ENCODE measurements around the gene SLC6A13. TPM values are rescaled to one million over a fixed set of nuclear protein-coding genes. Genes with fewer than 3 reads are reported as not detected.

Gene SLC6A13
- total RNA-seq, 1 experiment from 2014 or later: 0.37 TPM

GRCh38 chr12:292186-292585, 29.6 kb upstream of the SLC6A13 start (continued):
- TF ChIP-seq ATF3 (CRISPR knock-in tag; conservative IDR thresholded peaks at IDR 0.05) (no peak), ATF6 (CRISPR knock-in tag; IDR thresholded peaks at IDR 0.05) (no peak), NR3C1 (CRISPR knock-in tag; conservative IDR thresholded peaks at IDR 0.05; ENCODE audit: low read depth) (no peak), ZBTB21 (CRISPR knock-in tag; IDR thresholded peaks at IDR 0.05; ENCODE audit: borderline replicate concordance) (no peak), ERG (CRISPR knock-in tag; IDR thresholded peaks at IDR 0.05) (no peak), PRRX2 (CRISPR knock-in tag; IDR thresholded peaks at IDR 0.05) (no peak)

- Mint-ChIP-seq H3K4me1 (no peaks in the 10 kb centered on the region), H3K36me3 (peaks cover 36% of the 10 kb centered on the region), H3K4me3 (no peak overlapping the region), H3K9me3 (no peaks in the 10 kb centered on the region), H3K27me3 (ENCODE audit: low read depth) (no peaks in the 10 kb centered on the region), H3K27ac (no peak overlapping the region)
- POLR2A ChIA-PET: no interaction called here
- CTCF ChIA-PET: no interaction called here
- DNase-seq (ENCODE audit: low spot score) (no peak), ATAC-seq (no peak)
- TF ChIP-seq ZNF121 (CRISPR knock-in tag; IDR thresholded peaks at IDR 0.05) (no peak), GABPB1 (CRISPR knock-in tag; IDR thresholded peaks at IDR 0.05) (peak; percentile 55)
These were observed 28.6 kb upstream of the SLC6A13 start for GRCh38 chr12:291153-291723.

GRCh38 chr12:288687-289086, 26.1 kb upstream of the SLC6A13 start:
- ChIA-PET CTCF (no interaction called here), POLR2A (no interaction called here)
- no peak overlapping the region for H3K27ac Mint-ChIP-seq
- no peaks in the 10 kb centered on the region for H3K27me3 Mint-ChIP-seq (ENCODE audit: low read depth)
- ATAC-seq: no peak
- peaks cover 20% of the 10 kb centered on the region for H3K36me3 Mint-ChIP-seq
- TF ChIP-seq E2F5 (CRISPR knock-in tag; IDR thresholded peaks at IDR 0.05) (no peak), ZNF317 (CRISPR knock-in tag; IDR thresholded peaks at IDR 0.05; ENCODE audit: borderline replicate concordance, low read depth) (no peak), MAX (CRISPR knock-in tag; IDR thresholded peaks at IDR 0.05) (no peak), ZNF423 (CRISPR knock-in tag; IDR thresholded peaks at IDR 0.05) (no peak), ZMAT4 (CRISPR knock-in tag; IDR thresholded peaks at IDR 0.05) (no peak), CREM (CRISPR knock-in tag; IDR thresholded peaks at IDR 0.05) (no peak), HMGXB4 (CRISPR knock-in tag; IDR thresholded peaks at IDR 0.05) (no peak), FOXJ3 (CRISPR knock-in tag; IDR thresholded peaks at IDR 0.05; ENCODE audit: borderline replicate concordance) (no peak), GTF2I (CRISPR knock-in tag; conservative IDR thresholded peaks at IDR 0.05) (no peak), ZNF532 (CRISPR knock-in tag; IDR thresholded peaks at IDR 0.05; ENCODE audit: borderline replicate concordance) (no peak), EMX1 (CRISPR knock-in tag; IDR thresholded peaks at IDR 0.05) (no peak), NFATC4 (CRISPR knock-in tag; IDR thresholded peaks at IDR 0.05) (no peak)
- H3K4me1 Mint-ChIP-seq: no peaks in the 10 kb centered on the region
- H3K4me3 Mint-ChIP-seq: no peak overlapping the region
- no peaks in the 10 kb centered on the region for H3K9me3 Mint-ChIP-seq
- no peak for DNase-seq (ENCODE audit: low spot score)

Data from WTC11 (cell line).